HG02798 (cell line): Measurements from ENCODE around the gene LTBP1.
"Not testable (repeated sequence)": the region's sequence is repeated elsewhere in the genome, so short reads cannot be mapped to it uniquely, and the experiment has no call there.

ENCODE experiments used
- ATAC-seq: cut with Tn5 transposase; IDR thresholded peaks from one replicate; pipeline ENCODE4 v1.9.1; 2021; ENCODE audit warnings: mild to moderate bottlenecking; ENCODE audit not compliant: unreplicated experiment, poor library complexity

LTBP1 gene

DNA sequence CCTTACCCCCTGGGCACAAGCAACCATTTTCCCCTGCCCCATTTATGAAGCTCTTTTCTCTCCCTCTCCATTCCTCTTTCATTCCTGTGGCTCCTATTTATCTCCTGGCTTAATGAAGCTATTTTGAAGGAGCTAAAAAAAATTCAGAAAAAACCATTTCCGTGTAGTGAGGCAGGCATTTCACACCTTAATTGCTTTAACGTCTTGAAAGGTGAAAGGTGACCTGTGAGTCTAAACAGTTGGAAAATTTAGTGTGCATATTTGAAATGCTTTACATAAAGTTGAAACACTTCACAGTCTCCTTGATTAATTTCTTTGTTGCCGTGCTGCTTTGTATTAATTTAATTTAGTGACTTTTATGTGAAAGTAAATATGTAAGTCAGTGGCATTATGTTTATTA lies 83.6 kb downstream of the LTBP1 start:
- ATAC-seq: no peak

DNA sequence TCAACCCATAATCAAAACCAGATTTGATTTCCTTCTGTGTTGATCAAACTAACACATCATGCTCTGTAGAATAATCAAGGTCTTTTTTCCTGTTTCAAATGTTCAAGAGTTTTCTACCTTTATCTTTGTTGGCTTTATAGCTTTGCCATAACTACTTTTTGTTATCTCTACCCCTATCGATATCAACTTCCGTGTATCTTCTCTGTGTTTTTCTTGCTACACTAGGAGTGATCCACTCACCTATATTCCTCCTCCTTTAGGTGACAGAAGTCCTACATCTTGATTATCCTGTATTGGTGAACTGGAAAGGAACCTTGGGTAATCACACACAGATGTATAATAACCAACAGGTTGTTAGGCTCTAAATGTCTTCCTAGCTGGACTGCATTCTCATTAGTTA lies 85.5 kb downstream of the LTBP1 start:
- no peak for ATAC-seq

DNA sequence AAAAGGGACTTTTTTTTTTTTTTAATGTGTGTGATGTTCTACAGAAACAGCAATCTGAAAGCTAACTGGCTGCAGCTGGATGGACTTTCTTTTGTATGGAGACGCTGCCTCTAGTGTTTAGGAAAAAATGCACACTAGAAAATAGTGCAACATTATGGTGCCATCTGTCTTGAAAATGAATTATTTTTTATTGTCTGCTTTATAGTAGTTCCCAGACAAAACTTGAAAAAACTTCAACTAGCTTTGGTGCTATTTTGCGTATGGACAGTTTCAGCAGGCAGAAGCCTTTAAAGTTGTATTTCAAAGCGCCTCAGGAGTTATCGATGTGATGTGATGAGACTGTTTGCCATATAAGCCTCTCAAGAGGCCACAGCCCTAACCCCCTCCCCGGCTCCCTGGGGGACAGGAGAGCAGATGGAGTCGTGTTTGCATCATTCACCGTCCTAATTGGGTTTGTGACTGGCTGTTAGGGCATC lies 86.9 kb downstream of the LTBP1 start:
- no peak for ATAC-seq

DNA sequence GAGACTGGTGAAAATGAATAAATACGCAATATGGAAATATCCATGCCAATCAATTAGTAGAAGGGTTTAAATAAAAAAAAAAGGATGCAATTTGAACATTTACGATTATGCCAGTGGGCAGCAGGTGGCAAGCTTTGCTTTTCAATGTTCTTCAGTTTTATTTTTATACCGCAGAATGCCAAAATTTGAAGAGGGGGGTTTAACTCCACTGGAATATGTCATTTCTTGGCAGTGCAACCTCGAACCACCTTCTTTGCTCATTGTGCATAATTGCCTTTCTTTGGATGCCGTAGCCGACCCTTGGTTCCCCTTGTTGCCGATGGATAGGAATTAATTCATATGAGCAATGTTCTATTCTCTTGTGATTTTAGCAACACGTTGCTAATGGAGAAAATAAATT lies 88.0 kb downstream of the LTBP1 start:
- ATAC-seq: no peak

DNA sequence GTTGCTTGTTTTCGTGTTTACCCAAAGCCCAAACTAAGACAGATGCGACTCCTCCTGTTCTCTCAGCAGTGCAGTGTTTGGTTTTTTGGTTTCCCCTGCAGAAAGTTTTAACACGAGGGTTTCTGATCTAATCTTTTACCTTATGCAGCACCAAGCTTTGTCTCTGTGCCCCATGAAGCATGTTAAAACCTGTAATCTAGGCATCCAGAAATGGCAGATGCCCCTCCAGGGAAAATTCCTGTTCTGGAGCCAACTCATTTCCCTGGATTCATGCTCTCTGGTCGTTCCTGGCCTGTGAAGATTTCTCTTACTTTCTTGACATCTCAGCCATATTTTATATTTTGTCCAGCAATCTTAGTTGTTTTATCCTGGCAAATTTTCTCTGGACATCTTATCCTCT lies 91.5 kb downstream of the LTBP1 start:
- ATAC-seq: no peak

DNA sequence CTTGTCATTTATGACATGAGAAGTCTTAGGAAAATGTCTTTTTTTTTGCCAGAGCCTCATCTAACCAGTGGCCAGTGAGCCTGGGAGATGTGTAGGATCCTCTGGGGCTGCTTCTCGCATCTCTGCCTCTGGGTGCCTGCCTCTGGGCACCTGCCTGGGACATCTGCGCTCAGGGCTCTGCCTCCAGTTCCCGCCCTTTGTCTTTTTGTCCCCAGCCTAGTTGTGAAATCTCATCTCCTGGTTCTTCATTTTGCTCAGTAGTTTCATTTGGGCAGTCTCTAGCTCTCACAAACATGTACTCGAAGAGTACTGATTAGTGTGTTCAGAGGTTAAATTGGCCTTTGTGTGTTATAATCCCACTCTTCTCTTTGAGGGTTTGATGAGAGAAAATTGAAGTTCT lies 92.0 kb downstream of the LTBP1 start:
- ATAC-seq: no peak

DNA sequence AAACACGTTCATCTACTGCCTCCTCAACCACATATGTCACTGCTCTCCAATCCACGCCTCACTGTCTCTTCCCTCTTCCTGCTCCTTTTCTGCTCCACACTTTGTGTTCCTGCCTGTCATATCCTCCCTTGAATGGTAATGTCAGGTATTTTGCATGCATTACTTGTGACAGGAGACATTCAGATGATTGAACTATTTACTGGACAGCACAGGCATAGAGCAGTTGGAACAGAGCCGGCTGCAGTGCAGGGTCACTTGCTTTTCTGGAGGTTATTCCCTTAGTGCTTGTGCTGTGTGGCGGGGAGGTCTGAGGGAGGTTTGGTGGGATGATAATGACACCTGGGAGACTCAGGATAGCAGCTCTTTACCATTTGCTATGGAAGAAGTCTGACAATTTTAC lies 93.8 kb downstream of the LTBP1 start:
- ATAC-seq: no peak

DNA sequence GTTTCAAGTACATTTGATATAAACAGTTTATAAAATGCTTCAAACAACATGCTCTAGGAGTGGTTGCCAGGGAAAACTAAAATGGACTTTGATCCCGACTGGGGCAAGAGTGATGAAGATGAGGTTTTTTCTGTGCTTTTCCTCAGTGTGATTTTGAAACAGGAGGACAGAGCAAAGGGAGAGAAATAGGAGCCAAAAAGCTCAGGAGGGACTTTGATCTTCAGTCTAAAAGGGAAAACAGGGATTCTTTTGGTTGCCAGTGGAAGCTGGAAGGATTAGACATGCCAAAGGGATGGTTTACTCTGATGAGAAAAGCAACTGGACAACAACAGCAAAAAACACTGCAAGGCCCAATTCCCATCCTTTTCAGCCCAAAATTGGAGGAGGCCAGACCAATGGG lies 95.5 kb downstream of the LTBP1 start:
- ATAC-seq: no peak

DNA sequence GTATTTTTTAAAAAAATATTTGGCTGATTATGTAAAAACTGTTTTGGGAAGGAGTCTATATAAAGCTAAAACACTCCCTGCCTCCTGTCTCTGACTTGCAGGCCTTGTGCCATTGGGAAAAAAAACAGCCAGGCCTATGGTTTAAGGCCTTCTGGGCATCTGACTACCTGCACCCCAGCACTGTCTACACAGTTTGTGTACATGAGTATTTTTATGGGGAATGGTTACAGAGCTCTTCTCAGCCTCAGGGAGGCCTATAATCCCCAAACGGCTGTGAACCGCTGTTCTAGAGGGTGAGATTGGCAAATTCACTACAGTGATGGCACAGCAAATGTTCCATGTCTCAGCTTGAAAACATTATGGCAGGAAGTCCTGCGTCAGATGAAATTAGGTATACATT lies 96.1 kb downstream of the LTBP1 start:
- ATAC-seq: no peak

DNA sequence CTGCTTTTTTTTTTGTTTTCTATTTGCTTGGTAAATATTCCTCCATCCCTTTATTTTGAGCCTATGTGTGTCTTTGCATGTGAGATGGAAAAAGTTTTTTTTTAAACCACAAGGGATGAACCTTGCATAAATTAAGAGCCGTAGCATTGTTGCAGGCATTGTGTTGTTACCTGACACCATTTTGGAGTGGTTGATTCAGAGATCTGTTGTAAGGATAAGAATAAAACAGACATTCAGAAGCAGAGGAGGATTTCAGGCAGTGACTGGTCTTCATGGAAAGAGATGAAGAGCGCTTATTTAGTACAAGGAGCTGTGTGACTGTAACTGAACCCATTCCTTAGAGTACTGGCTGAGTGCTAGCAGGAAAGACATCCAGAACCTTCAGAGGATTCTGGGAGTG lies 101.2 kb downstream of the LTBP1 start:
- ATAC-seq: no peak

DNA sequence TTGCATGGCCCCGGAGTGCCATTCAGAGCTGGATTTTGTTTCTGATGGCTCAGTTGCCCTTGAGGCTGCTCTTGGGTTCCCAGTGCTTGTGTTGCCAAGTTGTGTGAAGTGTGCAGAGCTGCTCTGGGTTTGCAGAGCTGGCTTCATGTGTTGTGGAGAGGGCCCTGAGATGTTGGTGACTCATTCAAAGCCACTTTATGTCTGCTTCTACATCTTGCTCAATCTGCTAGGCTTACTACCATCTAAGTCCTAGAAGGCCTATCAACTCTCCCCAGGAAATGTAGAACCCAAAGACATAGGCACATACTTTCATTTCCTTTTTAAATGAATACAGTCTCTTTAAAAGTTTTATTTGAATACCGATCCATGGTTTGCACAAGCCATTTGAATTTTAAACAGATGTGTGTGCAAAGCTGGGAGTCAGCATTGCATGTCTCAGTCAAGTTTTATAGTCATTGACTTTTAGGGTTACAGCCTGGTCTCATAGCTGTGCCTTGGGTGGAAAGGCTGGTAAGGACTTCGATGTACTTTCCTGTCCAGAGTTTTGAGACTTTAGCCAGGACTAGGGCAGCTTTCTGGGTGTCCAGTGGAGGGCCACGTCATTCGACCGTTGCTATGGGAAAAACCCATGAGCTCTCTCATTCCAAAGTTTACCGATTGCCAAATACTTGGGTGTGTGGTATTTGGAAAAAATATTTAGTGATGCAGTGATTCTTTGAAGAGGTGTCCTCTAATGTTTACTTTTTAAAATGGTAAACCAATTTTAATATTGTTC lies 105.0 kb downstream of the LTBP1 start:
- no peak for ATAC-seq

DNA sequence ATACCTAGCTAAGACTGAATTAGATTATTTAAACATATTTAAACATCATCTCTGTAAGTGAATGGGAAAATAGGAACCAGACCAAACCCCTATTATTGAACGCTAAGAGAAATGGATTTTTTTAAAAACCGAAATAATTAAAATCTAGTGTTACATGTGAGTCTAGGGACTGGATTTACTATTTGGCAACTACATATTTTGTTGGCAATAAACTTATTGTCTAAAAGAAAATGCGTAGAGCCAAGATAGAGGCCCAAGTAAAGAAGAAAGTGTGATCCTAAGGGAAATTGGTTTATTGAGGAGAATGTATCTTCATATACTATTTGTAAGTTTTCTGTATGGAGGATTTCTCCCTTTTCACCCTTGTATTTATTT lies 105.6 kb downstream of the LTBP1 start:
- no peak for ATAC-seq

DNA sequence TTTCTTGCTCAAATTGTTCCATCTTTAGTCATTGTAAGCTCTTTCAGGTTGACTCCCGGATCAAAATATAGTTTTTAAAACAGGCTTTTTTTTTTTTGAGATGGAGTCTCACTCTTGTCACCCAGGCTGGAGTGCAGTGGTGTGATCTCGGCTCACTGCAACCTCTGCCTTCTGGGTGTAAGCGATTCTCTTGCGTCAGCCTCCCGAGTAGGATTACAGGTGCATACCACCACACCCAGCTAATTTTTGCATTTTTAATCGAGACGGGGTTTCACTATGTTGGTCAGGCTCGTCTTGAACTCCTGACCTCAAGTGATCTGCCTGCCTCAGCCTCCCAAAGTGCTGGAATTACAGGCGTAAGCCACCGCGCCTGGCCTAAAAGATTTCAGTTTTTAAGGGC lies 106.0 kb downstream of the LTBP1 start:
- not testable (repeated sequence) for ATAC-seq

DNA sequence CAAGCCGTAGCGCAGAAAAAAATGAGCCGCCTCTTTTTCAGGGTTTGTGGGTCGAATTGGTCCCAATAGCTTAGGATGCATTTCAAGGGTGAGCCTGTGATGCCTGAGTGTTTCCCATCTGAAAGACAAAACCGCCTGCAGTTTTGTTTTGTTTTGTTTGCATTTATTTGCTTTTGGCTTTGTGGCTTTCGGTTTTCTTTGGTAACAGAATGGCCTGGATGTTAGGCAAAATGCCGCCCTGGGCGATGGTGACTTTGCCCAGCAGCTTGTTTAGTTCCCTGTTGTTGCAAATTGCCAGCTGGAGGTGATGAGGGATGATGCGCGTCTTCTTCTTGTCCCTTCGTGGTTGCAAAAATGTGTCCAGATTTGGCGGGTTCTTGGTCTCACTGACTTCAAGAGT lies 109.4 kb downstream of the LTBP1 start:
- ATAC-seq: no peak

DNA sequence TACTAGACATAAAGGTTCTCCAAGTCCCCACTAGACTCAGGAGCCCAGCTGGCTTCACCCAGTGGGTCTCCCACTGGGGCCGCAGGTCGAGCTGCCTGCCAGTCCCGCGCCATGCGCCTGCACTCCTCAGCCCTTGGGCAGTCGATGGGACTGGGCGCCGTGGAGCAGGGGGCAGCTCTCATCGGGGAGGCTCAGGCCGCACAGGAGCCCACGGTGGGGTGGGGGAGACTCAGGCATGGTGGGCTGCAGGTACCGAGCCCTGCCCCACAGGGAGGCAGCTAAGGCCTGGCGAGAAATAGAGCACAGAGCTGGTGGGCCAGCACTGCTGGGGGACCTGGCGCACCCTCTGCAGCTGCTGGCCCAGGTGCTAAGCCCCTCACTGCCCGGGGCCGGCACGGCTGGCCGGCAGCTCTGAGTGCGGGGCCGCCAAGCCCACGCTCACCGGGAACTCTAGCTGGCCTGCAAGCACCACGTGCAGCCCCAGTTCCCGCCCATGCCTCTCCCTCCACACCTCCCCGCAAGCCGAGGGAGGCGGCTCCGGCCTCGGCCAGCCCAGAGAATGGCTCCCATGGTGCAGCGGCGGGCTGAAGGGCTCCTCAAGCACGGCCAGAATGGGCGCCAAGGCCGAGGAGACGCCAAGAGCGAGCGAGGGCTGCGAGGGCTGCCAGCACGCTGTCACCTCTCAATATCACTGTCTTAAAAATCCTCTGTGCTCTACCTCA lies 110.7 kb downstream of the LTBP1 start:
- ATAC-seq: not testable (repeated sequence)

DNA sequence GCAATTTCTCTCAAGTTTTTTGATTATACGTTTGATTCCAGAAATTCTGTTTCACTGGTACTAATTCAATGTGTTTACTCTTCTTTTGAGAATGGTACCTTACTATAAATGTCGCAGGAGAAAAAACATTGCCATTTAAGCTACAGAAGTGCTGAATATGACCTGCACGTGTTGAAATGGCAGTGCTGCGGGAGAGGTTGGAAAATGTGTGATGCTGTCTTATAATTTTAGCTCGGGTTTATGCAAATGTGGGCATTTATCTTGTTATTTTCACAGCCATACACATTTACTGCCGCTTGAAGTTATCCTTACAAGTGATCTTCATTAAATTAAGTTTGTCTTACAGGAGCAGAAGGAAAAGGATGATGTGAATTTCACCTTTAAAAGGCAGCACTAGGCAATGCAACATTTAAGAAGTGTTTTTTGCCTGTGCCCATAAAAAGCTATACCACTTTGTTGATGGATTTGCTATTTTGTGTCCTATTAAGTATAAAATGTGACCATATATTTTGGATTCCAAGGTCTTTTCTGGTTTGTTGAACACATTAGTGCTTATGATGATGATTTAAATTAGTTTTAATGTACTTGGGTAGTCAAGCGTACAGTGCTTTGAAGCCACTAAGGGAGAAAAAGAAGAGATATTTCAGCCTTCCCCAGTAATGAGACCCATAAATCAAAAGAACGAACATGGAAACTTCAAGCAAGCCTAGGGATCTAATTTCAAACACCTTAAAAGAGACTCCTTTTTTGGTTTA lies 112.1 kb downstream of the LTBP1 start:
- no peak for ATAC-seq

DNA sequence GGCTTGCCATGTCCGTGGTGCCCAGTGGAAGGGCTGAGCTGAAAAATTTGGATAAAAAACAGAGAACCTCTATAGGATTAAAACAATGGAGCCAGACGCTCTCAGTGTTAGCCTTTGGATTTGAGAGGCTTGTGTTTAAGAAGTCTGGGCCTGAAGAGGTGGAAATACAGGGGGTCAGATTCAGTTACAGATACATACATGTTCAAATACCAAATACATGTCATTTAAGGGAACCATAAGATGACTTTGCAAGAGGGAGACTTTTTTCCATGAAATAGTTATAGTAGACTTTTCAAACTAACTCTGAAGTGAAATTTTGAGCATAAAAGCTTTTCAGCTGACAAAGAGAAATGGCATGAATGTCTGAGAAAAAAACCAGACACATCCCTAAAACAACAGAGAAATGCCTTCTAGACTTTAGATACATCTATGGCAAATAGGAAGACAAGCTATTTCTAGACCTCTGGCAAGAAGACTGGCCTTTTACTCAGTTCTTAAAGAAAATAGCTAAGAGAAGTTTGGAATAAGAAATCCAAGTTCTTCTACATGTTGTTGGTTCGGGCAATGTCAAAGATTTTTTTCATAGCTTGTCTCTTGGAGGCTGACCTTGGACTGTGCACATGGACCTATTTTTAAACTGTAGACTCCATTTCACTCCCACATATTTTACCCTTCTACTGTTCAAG lies 112.9 kb downstream of the LTBP1 start:
- no peak for ATAC-seq

DNA sequence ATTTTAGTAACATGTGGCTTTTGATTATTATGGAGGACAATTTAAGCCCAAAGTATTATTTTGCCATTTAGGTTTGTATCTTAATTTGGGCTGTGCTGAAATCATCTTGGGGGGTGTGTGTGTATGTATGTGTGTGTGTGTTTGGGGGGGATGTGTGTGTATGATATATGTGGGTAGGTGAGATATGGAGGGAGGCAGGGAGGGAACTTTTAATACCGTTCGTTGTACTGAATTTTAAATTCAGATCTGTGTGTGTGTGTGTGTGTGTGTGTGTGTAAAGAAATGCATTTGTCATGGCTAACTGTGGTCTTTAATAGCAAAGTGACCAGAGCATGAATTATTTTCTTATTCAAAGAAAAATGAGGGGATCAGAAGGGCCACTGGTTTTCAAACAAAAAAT lies 113.7 kb downstream of the LTBP1 start:
- no peak for ATAC-seq

DNA sequence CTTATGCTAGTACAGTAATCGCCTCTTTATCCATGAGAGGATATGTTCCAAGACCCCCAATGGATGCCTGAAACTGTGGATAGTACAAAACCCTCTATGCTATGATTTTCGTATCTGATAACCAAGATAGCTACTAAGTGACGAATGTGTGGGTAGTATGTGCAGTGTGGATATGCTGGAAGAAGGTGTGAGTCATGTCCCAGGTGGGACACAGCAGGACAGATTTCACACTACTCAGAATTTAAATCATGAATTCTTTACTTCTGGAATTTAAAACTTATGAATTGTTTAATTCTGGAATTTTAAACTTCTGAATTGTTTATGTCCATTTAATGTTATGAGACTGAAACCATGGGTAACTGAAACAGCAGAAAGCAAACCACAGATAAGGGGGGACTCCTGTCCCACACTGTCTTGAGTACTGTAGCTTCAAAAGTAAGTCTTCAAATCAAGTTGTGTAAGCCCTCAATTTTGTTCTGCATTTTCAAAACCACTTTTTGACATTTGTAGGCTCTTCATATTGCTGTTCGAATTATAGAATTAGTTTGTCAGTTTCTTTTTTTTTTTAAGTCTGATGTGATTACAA lies 116.0 kb downstream of the LTBP1 start:
- no peak for ATAC-seq

DNA sequence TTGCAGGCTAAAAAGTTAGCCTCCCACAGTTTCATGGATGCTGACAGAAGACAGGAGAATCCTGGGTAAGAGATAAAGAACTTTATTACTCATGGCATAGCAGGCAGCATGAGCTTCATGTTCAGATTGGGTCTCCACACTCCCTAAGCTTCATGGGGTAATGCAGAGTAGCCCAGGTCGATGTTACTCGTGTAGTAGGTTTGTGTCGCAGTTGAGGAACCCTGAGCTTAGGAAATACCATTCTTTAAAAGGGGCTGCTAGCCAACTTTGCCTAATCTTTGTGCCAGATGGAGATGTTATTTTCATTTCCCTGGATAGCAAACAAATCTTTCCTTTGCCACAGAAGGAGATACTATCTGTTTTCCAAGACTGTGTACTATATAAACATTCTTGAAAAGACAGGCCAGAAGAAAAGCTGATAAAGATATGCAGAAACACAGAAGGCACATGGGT lies 117.6 kb downstream of the LTBP1 start:
- ATAC-seq: no peak
